CD4-positive, alpha-beta T cell treated with Interleukin-2 at 100 ng/mL for 4 hours (primary cell): ENCODE results near the gene PDE8B.

Experiments used
- DNase-seq: peaks from one replicate; pipeline ENCODE4 v3.0.0-alpha.2; 2020; ENCODE audit warnings: low spot score

Gene PDE8B

GRCh38 chr5:77192441-77193050 is 17.9 kb upstream of the PDE8B start:
- no peak for DNase-seq

GRCh38 chr5:77194762-77195161 is 15.7 kb upstream of the PDE8B start:
- no peak for DNase-seq

DNA sequence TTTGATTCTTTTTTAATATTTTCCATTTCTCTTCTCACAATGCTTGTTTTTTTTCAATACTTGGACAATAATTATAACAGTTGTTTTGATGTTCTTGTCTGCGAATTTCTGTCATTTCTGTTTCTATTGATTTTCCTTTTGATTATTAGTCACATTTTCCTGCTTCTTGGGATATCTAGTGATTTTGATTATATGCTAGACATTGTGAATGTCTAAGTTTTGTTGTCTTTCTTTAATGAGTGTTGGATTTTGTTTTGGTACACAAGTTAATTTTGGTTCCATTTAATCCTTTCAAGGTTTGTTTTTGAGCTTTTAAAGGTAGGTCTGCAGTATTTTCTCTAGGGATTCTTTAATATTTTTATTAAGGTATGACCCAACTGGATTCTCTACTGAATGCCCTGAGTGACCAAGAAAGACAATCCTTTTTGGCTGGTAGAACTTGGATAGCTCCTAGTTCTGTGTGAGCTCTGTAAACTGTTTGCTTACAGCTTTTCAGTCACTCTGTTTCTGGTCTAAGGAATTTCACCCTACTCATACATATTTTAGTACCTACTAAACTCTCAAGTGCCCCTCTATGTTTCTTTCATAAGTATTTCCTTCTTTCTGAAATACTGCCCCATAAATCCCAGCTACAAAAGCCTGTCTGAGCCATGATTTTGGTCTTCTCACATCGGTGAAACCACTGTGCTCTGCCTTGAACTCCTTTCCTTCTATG is 12.5 kb upstream of the PDE8B start:
- DNase-seq, result no peak

DNA sequence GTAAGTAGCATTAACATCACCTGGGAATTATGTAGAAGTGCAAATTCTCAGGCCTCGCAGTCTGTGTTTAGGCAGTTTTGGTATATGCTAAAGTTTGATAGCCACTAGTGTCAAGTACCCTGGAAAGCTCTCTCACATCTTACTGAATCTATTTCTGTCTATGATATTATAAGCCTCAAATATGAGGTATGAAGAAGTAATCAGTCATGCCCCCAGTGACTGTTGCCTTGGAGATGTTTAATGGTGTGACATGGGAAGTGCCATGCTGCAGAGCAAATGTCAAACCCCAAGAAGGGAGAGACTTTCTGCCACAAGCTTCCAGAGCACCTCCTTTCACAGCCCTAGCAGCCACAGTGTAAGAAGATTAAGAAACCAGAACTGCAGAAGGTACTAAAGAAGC is 9.8 kb upstream of the PDE8B start:
- no peak for DNase-seq

DNA sequence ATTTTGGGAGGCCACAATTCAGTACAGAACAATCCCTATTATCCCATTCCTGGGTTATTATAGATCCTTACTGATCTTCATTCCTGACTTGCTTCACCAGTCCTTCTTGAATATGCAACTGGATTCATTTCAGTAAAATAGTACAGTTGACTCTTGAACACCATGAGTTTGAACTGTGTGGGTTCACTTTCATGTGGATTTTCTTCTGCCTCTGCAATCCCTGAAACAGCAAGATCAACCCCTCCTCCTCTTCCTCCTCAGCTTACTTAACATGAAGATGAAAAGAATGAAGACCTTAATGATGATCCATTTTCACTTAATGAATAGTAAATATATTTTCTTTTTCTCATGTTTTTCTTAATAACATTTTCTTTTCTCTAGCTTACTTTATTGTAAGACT is 8.3 kb upstream of the PDE8B start:
- DNase-seq, result no peak

- no peak for DNase-seq
These were observed 5.5 kb upstream of the PDE8B start for GRCh38 chr5:77204967-77205366.

DNA sequence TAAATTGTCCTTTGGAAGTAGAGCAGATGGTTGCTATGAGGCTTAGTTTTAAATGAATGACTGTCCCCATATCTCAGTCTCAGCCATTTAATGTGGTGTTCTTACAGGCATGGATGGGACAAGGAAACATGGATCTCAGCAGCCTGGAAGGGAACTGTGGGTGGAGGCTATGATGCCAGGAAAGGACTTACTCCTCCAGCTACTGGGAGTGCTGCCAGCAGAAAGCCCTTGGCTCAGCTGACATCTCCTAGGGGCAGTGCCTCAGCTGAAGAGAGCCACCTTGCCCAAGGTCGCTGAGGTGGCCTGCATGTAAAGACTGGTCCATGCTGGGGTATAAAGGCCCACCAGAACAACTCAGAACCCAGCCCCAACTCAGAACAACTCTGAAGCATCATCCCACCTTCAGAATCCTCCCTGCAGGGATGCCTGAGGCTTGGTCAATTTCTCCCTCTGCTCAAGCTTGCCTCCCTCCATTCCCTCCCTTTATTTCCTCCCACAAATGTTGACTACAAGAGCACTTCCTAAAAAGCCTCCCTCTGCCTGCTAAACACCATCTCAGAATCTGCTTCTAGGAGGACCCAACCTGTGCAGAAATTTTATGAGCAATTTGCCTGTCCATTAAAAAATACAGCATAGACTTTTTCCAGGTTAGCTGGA is 1.8 kb upstream of the PDE8B start:
- no peak for DNase-seq

GRCh38 chr5:77209495-77210090 is 887 bp upstream of the PDE8B start:
- DNase-seq, result no peak

- no peak for DNase-seq
These were observed 647 bp downstream of the PDE8B start for GRCh38 chr5:77210964-77211690.

GRCh38 chr5:77211691-77212047 is 1.2 kb downstream of the PDE8B start:
- DNase-seq, result no peak

DNA sequence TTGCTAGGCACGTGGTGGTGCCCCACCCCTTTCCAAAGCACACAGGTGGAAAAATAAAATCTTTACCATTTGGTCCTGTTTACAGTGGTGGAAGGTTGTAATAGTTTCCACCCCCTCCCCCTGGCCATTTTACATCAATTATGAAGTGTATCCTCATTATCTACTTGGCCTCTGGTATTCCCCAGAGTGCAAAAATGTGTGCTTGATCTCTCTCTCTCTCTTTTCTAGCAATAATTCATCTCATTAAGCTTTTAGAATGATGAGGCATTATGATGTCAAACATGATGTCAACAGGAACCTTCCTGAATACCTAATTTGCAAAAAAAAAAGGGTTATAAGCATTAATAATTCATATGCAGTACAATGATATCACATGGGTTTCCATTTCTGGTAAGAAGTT is 3.1 kb downstream of the PDE8B start:
- no peak for DNase-seq

DNA sequence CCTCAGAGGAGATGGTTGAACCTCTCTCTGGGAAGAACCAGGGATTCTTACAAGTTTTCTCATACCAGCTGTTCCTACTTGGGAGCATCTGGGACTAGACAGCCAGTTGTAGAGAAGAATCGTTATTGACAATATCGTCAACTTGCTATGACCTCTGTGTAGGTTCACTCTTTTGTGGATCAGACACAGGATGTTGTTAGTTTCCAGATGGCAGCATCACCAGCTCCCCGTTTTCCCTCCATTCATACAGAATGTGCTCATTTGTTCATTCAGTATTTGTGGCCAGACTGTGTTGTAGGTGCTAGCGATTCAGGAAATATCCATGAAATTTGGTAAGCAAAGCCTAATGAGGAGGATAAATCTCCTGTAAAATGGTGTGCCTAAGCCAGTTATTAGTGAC is 3.7 kb downstream of the PDE8B start:
- no peak for DNase-seq

GRCh38 chr5:77218263-77218662 is 7.8 kb downstream of the PDE8B start:
- no peak for DNase-seq

DNA sequence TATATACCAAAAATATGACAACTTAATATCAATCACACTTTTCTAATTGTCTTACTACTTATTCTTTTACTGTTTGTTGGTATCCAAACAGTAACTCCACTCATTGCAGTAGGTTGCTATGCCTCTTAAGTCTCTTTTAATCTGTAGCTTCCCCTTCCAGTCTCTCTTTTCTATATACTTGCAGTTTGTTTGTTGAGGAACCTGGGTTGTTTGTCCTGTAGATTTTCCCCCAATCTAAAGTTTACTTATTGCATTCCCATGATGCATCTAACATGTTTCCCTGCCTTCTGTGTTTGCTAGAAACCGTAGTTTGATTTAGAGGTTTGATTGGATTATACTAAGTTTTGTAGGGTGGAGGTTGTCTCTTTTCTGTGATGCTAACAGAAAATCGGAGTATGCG is 10.6 kb downstream of the PDE8B start:
- no peak for DNase-seq

DNA sequence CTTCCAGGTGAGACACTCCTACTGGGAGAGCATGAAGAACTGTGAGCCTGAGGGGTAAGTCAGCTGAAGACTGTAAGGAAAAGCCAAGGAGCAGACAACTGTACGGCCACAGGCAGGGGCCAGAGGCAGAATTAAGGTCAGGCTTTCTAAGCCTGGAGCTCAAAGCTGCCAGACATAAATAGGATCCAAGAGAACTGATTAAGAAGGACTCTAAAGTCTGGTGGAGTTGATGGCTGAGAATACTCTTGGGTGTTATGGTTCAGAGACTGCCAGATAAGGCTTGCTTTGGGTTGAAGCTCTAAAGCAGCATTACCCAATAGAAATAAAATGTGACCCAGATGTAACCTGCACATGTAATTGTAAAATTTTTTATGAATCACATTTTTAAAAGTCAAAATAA is 12.2 kb downstream of the PDE8B start:
- DNase-seq, result no peak

- DNase-seq, result no peak
These were observed 13.2 kb downstream of the PDE8B start for GRCh38 chr5:77223653-77224052.

GRCh38 chr5:77224672-77225355 is 14.3 kb downstream of the PDE8B start:
- DNase-seq, result no peak

DNA sequence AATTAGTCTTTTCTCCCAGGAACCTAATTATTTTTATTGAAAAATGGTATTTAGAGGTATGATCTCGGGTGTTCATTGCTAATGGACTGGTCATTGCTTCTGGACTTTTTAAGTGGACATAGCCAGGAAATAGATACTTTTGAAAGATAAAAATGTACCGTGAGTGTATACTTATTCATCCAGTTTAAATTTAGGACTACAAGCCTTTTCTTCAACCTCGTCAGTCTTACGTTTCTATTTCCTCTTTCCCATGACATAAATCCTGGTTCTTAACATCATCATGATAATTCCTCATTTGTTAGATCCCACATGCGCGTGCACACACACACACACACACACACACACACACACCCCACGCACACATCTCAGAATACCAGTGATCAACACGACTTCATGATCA is 15.1 kb downstream of the PDE8B start:
- no peak for DNase-seq

- DNase-seq, result no peak
These were observed 19.4 kb downstream of the PDE8B start for GRCh38 chr5:77229887-77230286.

- no peak for DNase-seq
These were observed 20.4 kb downstream of the PDE8B start for GRCh38 chr5:77230727-77231470.

- no peak for DNase-seq
These were observed 21.1 kb downstream of the PDE8B start for GRCh38 chr5:77231471-77232138.
